Measurements from ENCODE around the gene NIN.

NIN gene

DNA sequence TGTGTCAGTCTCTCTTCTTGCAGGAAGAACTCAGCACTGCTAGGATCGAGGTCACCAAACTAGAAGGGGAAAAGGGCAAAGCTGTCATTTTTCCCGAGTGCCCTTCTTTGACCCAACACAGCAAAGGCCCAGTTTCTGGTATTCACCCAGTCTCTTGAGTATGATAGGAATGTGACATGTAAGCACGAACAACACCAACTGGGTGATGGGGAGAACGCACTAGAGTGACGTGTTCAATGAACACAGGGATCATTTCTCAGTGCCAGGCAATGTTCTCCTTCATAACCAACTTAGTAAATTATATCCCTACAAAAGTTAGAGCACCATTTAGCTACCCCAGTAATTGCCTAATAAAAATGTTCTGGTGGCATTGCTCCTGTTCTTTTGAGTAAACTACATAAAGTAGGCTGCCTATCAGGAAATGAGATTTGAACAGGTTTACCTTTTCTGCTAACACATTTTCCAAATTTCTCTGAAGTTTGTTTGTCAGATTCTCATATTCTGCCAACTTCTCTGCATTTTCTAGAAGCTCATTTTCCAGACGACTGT lies 64.5 kb downstream of the NIN start:
- H3K27ac ChIP-seq: peak overlapping the region; percentile 37; the same call in 1 of the 2 replicates
- TF ChIP-seq ZFX (IDR thresholded peaks at IDR 0.05): no peak
- TF ChIP-seq, protein P1, sequence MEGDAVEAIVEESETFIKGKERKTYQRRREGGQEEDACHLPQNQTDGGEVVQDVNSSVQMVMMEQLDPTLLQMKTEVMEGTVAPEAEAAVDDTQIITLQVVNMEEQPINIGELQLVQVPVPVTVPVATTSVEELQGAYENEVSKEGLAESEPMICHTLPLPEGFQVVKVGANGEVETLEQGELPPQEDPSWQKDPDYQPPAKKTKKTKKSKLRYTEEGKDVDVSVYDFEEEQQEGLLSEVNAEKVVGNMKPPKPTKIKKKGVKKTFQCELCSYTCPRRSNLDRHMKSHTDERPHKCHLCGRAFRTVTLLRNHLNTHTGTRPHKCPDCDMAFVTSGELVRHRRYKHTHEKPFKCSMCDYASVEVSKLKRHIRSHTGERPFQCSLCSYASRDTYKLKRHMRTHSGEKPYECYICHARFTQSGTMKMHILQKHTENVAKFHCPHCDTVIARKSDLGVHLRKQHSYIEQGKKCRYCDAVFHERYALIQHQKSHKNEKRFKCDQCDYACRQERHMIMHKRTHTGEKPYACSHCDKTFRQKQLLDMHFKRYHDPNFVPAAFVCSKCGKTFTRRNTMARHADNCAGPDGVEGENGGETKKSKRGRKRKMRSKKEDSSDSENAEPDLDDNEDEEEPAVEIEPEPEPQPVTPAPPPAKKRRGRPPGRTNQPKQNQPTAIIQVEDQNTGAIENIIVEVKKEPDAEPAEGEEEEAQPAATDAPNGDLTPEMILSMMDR (conservative IDR thresholded peaks at IDR 0.05): no peak

DNA sequence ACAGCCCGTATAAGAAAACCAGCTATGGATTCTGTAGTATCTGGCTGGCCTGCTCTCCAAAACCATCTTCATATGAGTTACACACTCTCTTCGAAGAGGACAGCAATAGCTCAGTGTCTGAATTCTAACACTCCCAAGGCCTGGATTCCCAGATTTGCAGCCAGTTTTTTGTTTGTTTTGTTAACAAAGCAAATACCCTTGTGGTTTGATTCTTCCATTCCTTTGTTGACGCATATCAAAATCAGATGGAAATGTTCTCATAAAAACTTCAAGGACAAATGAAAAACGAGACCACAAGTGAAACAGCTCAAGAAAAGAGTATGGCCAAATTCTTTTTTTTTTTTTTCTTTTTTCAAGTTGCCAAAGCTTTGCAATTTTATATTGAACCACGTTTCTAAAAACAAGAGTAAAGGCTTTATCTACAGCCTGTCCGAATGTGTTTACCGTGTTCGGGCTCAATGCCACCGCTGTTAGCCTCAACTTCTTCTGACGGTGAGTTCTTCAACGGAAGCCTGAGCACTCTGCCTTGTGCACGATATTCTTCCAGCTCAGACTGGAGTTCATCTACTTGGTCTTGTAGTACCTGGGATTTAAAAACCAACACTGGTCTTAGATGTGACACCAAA lies 67.5 kb downstream of the NIN start:
- H3K27ac ChIP-seq: peak overlapping the region; percentile 73; the same call in 1 of the 2 replicates
- TF ChIP-seq, protein P1 (conservative IDR thresholded peaks at IDR 0.05): no peak
- TF ChIP-seq ZFX (IDR thresholded peaks at IDR 0.05): no peak

DNA sequence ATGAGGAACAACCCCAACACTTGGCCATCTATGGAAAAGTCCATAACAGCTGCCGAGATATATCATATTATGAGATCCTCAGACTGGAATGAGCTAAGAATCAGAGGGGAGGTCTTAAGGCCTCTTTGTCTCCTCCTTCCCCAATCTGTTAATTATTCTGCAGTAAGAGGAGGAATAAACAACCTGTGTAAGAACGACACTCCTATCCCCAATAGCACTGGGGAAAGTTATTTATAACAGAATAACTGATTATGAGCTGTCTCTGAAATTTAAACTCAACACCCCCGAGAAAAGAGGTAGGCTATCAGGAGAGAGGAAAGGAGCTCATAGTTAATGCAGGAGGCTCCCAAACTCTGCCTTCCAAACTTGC lies 68.0 kb downstream of the NIN start:
- H3K27ac ChIP-seq: peak overlapping the region; percentile 73; the same call in 1 of the 2 replicates
- TF ChIP-seq ZFX (IDR thresholded peaks at IDR 0.05): no peak

DNA sequence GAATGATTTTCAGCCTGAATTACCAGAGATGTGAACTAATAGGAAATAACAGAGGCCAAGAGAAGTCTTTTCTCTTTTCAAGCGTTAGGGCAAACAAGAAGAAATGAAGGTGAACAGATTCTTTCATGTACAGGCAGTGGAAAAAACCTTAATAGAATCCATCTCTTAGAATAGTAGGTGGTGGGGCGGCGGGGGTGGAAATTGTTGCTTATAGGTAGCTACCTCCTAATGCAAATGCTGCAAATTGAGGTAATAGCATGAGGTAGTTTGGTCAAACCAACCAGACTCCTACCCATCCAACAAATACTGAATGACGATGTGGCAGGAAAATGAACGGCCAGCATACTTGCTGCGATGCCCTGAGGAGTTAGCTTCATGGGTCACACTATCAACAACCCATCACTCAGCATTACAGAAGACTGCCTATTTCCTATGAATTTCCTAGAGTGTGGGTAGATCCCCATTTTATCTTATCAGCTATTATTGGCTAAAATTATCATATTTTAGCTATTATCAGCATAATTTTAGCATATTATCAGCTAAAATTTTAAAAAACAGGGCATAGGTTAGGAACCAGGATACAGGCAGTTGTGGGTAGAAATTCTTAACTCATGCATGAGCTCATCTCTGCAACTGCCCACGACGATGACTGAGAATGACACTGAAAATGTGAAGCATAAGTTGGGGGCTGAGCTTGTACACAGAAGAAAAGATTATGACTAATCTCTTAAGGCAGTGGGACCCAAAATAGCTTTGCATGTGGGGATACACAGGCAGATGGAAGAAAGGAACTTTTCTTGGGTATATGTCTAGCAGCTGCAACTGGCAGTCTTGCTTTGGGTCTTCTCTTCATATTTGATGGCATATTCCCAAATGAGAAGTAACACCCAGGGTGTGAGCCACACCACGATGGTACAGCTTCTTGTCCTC lies 68.7 kb downstream of the NIN start:
- H3K27ac ChIP-seq: peak overlapping the region; percentile 73; the same call in 1 of the 2 replicates
- no peak for TF ChIP-seq ZFX (IDR thresholded peaks at IDR 0.05)
- TF ChIP-seq, protein P1 (conservative IDR thresholded peaks at IDR 0.05): no peak

DNA sequence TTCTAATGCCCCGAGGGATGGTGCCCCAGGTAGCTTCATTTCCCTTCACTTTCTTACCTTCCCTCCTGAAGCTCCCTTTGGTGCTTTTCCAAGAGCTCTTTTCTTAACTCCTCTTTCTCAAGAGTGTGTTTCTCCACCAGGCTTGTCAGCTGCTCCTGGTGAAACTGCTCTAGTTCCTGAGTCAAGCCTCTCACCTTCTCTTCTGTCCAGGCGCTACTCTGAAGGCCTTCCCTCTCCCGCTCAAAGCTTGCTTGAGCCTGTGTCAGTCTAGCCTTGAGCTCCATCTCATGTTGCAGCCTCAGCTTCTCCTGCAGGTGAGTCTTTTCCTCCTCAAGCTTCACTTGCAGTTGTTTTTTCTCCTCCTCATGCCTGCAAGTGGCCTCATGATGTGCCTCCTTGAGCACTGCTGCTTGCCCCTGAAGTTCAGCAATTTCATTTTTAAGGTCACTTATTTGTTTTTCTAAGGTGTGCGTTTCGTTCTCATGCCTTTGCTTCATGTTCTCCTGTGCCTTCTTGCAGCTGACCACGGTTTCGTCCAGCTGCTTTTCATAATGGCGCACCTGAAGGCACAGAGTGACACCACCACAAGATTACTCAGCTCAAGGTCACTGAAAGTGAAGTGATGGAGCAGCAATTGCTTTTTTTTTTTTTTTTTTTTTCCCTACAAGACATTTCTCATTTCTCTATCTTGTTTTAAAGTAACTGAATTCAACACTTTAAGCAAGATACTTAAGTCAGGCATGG lies 71.0 kb downstream of the NIN start:
- no peak overlapping the region for H3K27ac ChIP-seq
- TF ChIP-seq, protein P1 (conservative IDR thresholded peaks at IDR 0.05): no peak
- TF ChIP-seq ZFX (IDR thresholded peaks at IDR 0.05): no peak

DNA sequence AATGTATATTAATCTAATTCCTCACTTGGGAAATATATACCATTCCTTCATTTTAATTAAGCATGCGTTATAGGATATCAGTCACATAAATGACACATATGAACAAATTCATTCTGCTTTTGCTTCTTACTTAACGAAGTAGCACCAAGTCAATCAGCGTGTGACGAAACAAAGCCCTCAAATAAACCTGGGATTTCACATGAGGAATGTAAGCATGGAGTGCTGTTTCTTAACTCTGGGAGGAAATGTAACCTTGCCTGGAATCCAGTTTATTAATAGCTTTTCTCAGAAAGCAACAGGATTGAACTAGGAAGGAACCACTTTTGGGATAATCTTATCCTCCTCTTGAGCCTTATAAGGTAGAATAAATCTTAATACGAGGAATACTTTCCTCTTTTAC lies 72.0 kb downstream of the NIN start:
- TF ChIP-seq, protein P1 (conservative IDR thresholded peaks at IDR 0.05): no peak
- TF ChIP-seq ZFX (IDR thresholded peaks at IDR 0.05): no peak
- H3K27ac ChIP-seq: no peak overlapping the region

DNA sequence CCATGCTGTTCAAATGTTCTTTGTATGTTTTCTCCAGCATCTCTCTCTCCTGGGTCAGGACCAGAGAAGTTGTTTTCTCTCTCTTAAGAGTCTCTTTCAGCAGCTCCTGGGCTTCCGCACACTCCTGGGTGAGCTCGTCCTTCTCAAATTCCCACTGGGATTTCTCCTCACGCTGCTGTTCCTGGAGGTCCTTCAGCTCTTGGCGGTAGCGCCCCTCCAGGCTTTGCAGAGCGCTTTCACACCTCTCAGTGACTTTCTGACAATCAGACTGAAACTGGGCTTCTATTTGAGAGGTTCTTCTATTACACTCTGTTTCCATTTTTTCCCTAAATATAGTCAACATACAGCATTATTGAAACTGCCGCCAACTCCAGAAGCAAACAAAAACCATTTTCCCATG lies 72.7 kb downstream of the NIN start:
- H3K27ac ChIP-seq: no peak overlapping the region
- no peak for TF ChIP-seq ZFX (IDR thresholded peaks at IDR 0.05)
- TF ChIP-seq, protein P1 (conservative IDR thresholded peaks at IDR 0.05): no peak
